K562 (cell line): ENCODE results near the gene MCM9. TPM values are rescaled to one million over a fixed set of nuclear protein-coding genes. Genes with fewer than 3 reads are reported as not detected.
A peak's percentile ranks its signal among the peaks of the same experiment; 100 is the strongest.

ENCODE experiments used
- BCLAF1 ChIP-seq, 2 experiments: fragments of 450-650 bp in 1 of 2; IDR thresholded peaks; 2 replicates each; pipeline ENCODE4 v1.6.1; 2011 to 2017; ENCODE audit warnings: low read depth in 2 of 2, antibody characterized with exemption in 1 of 2, borderline replicate concordance in 1 of 2, low read length in 1 of 2, mild to moderate bottlenecking in 1 of 2, mixed read lengths in 1 of 2; ENCODE audit not compliant: control insufficient read depth in 1 of 2
- BCOR ChIP-seq: fragments of 450-650 bp; IDR thresholded peaks from 2 replicates; pipeline ENCODE4 v1.6.1; 2016
- CEBPB ChIP-seq: fragments of 450-650 bp; IDR thresholded peaks from 2 replicates; pipeline ENCODE4 v1.6.1; 2016; ENCODE audit warnings: missing genetic modification characterization, missing compliant biosample characterization
- CSDE1 ChIP-seq, 2 experiments: fragments of 450-650 bp; IDR thresholded peaks; 2 replicates each; pipeline ENCODE4 v1.6.1; 2016; ENCODE audit warnings: mild to moderate bottlenecking in 1 of 2
- CTBP1 ChIP-seq: fragments of 450-650 bp; IDR thresholded peaks from 2 replicates; pipeline ENCODE4 v1.6.1; 2016; ENCODE audit warnings: borderline replicate concordance
- GMEB1 ChIP-seq: fragments of 250-450 bp; sonication (Bioruptor Pico); IDR thresholded peaks from 2 replicates; pipeline ENCODE4 v1.4.0; 2020; ENCODE audit warnings: mild to moderate bottlenecking
- JUNB ChIP-seq: fragments of 450-650 bp; formaldehyde crosslinking; conservative IDR thresholded peaks from 2 replicates; pipeline ENCODE4 v1.4.0; 2020; ENCODE audit warnings: mild to moderate bottlenecking
- KLF6 ChIP-seq: fragments of 250-450 bp; sonication (Bioruptor Pico); IDR thresholded peaks from 2 replicates; pipeline ENCODE4 v1.4.0; 2020; ENCODE audit warnings: mild to moderate bottlenecking, moderate library complexity, borderline replicate concordance
- MCM3 ChIP-seq: fragments of 450-650 bp; IDR thresholded peaks from 2 replicates; pipeline ENCODE4 v1.6.1; 2016
- NFATC3 ChIP-seq: fragments of 450-650 bp; IDR thresholded peaks from 2 replicates; pipeline ENCODE4 v1.6.1; 2017; ENCODE audit warnings: mild to moderate bottlenecking
- NFYB ChIP-seq: IDR thresholded peaks from 2 replicates; pipeline ENCODE4 v1.6.1; 2011; ENCODE audit warnings: mild to moderate bottlenecking, moderate library complexity; ENCODE audit not compliant: insufficient read length; ENCODE audit errors: extremely low read depth
- PHTF2 ChIP-seq: fragments of 250-450 bp; sonication (Bioruptor Pico); IDR thresholded peaks from 2 replicates; pipeline ENCODE4 v1.5.0; 2021; ENCODE audit warnings: mild to moderate bottlenecking
- RBM39 ChIP-seq: fragments of 200-400 bp; formaldehyde crosslinking; optimal IDR thresholded peaks from 2 replicates; pipeline ENCODE3; 2018; ENCODE audit warnings: low read depth, low read length
- SFPQ ChIP-seq: fragments of 200-400 bp; formaldehyde crosslinking; IDR thresholded peaks from 2 replicates; pipeline ENCODE4 v1.6.1; 2017; ENCODE audit warnings: mild to moderate bottlenecking, low read depth, low read length, moderate library complexity
- SMAD3 ChIP-seq: fragments of 450-650 bp; formaldehyde crosslinking; conservative IDR thresholded peaks from 2 replicates; pipeline ENCODE4 v1.4.0; 2020; ENCODE audit warnings: mild to moderate bottlenecking
- SP1 ChIP-seq: sonication (generic); formaldehyde crosslinking; IDR thresholded peaks from 2 replicates; pipeline ENCODE4 v1.8.1; 2022; ENCODE audit warnings: mild to moderate bottlenecking, missing genetic modification reagents
- SPI1 ChIP-seq: IDR thresholded peaks from 2 replicates; pipeline ENCODE4 v1.6.1; 2011; ENCODE audit warnings: low read depth, low read length, control low read depth, borderline replicate concordance
- SRSF9 ChIP-seq: fragments of 200-400 bp; formaldehyde crosslinking; IDR thresholded peaks from 2 replicates; pipeline ENCODE4 v1.6.1; 2017; ENCODE audit warnings: low read depth, low read length, borderline replicate concordance
- TBL1XR1 ChIP-seq, 2 experiments: IDR thresholded peaks; 2 replicates each; pipeline ENCODE4 v1.6.1; 2012; ENCODE audit warnings: improper control_type of control experiment in 2 of 2, low read length in 2 of 2, mild to moderate bottlenecking in 1 of 2
- TCFL5 ChIP-seq: fragments of 250-450 bp; sonication (Bioruptor Pico); conservative IDR thresholded peaks from 2 replicates; pipeline ENCODE4 v1.6.1; 2021; ENCODE audit warnings: mild to moderate bottlenecking, moderate library complexity, matching md5 sums
- ZNF133 ChIP-seq: fragments of 250-450 bp; sonication (Bioruptor Pico); IDR thresholded peaks from 2 replicates; pipeline ENCODE4 v1.4.0; 2020; ENCODE audit warnings: mild to moderate bottlenecking
- ZNF212 ChIP-seq: fragments of 450-650 bp; formaldehyde crosslinking; IDR thresholded peaks from 2 replicates; pipeline ENCODE4 v1.4.0; 2020; ENCODE audit warnings: mild to moderate bottlenecking
- ZNF24 ChIP-seq: fragments of 450-650 bp; IDR thresholded peaks from 2 replicates; pipeline ENCODE4 v1.6.1; 2016
- ZNF780A ChIP-seq: fragments of 250-450 bp; sonication (Bioruptor Pico); IDR thresholded peaks from 2 replicates; pipeline ENCODE4 v1.5.0; 2021; ENCODE audit warnings: mild to moderate bottlenecking
- polyA plus RNA-seq, 8 experiments: library from polyadenylated mRNA; depleted of rRNA in 4 of 8; stranded (reverse) in 5 of 8; unstranded in 3 of 8; fragments of >200 nt; fragmentation: Nextera tagmentation in 2 of 8; fragmentation: Illumina TruSeq in 1 of 8; extraction: Ambion mirVana in 2 of 8; extraction: Trizol in 1 of 8; gene quantifications; 2 replicates each; pipeline versions ENCODE4 v1.2.1 to v1.2.3, GENCODE V29; 2011 to 2014; ENCODE audit warnings: inconsistent platforms in 1 of 8, missing spikeins in 1 of 8
- total RNA-seq, 7 experiments: library from RNA; depleted of rRNA in 6 of 7; stranded (reverse); fragments of >200 nt in 6 of 7; fragmentation: Illumina TruSeq in 2 of 7; extraction: Trizol in 2 of 7; gene quantifications; 2 replicates each; pipeline versions ENCODE4 v1.2.1 to v1.2.3, GENCODE V29; 2011 to 2021; ENCODE audit warnings: low replicate concordance in 1 of 7

Gene MCM9
- total and polyA plus RNA-seq, 9 of the 15 experiments (the other 6 are each of a cell fraction or from before 2014, with no cell fraction given): 4.8 to 16.7 (median 11.6) TPM

- no peak for TF ChIP-seq GMEB1 (CRISPR knock-in tag)
- no peak for TF ChIP-seq ZNF24
- 0 out of 2 replicates have a peak, but pooled peaks have one; percentile 11 for TF ChIP-seq CTBP1
- no peak for TF ChIP-seq PHTF2 (CRISPR knock-in tag)
- TF ChIP-seq NFYB: no peak
- TF ChIP-seq ZNF133 (CRISPR knock-in tag): no peak
- no peak for TF ChIP-seq RBM39
- no peak for TF ChIP-seq TCFL5 (CRISPR knock-in tag)
- no peak; the same call in 1 of the 2 replicates for TF ChIP-seq NFATC3
- TF ChIP-seq CSDE1 (IDR thresholded peaks at IDR 0.05): no peak
- TF ChIP-seq SFPQ: no peak
- peak in 1 of 2 experiments; percentile 26; a peak in 1 of 4 replicates for TF ChIP-seq TBL1XR1 (IDR thresholded peaks at IDR 0.05; ENCODE audit: low read length in 2 of 2)
- no peak for TF ChIP-seq JUNB (CRISPR knock-in tag)
- no peak for TF ChIP-seq BCLAF1 (IDR thresholded peaks at IDR 0.05; ENCODE audit: borderline replicate concordance in 1 of 2, control insufficient read depth in 1 of 2, low read depth in 2 of 2, low read length in 1 of 2)
- TF ChIP-seq SRSF9: no peak
- no peak for TF ChIP-seq MCM3
- no peak for TF ChIP-seq ZNF212
- no peak for TF ChIP-seq KLF6 (CRISPR knock-in tag)
- no peak for TF ChIP-seq ZNF780A (CRISPR knock-in tag)
- no peak for TF ChIP-seq BCOR
- no peak for TF ChIP-seq SP1
- TF ChIP-seq SMAD3: no peak
- 0 out of 2 replicates have a peak, but pooled peaks have one; percentile 29 for TF ChIP-seq CEBPB (tag)
- no peak for TF ChIP-seq SPI1
Observed at GRCh38 chr6:118896339-118897136, 38.4 kb downstream of the MCM9 start (continued).
